ENCODE data around the gene ZNF429.

- no peak for TF ChIP-seq CTCF (optimal IDR thresholded peaks at IDR 0.05 in 1 of 3, IDR thresholded peaks at IDR 0.05 in 1 of 3, conservative IDR thresholded peaks at IDR 0.05 in 1 of 3; ENCODE audit: extremely low read depth in 1 of 3, insufficient read depth in 2 of 3, low read length in 3 of 3)
- no peak for TF ChIP-seq EZH2 (IDR thresholded peaks at IDR 0.05; ENCODE audit: low read length)
Observed at GRCh38 chr19:21585281-21585890, 80.0 kb downstream of the ZNF429 start.

All from keratinocyte (primary cell).